ENCODE data around the gene POLR2I.

POLR2I gene

DNA sequence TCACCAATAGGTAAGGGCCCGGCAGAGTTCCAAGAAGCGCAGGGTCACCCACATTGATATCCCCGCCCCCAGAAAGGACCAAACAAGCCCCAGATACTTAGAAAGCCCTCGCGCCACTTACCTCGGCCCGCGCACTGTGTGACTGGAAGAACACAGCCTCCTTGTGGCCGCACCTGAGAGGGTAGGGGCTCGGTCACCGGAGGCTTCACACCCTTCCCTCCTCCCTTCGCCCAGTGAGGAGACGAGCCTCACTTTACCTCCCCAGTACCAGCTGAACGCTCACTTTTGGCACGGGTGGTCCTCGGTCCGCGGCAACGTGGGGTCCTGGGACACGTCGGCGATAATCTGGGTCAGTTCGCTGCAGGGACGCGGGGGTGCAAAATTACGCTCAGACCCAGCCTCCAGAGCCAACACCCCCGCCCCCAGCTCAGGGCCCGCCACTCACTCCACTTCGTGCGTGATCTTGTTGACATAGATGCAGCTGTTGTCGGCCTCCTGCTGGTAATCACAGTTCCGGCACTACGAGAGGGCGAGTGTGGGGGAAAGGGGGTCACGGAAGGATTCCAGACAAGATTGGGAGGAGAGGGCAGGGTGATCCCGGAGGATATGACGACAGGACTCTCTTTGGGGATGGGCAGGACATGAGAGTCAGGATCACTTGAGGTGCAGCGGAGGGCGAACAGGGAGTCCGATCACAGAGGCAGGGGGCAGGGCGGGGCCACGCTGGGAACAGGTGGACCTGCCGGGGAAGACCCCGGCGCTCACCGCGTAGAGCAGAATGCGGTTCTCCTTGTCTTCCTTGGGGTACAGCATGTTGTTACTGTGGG lies 568 bp downstream of the POLR2I start:
- H3K4me1 Mint-ChIP-seq = peaks cover 48% of the 10 kb centered on the region
- H3K27ac Mint-ChIP-seq = peak overlapping the region; percentile 97 to 99
- peak in 1 of 2 donors; percentile 40 for DNase-seq
- no peaks in the 10 kb centered on the region for H3K9me3 Mint-ChIP-seq
- peak overlapping the region; percentile 99 for H3K4me3 Mint-ChIP-seq
- ATAC-seq = peak; percentile 0
- no peaks in the 10 kb centered on the region for H3K27me3 Mint-ChIP-seq

GRCh38 chr19:36113425-36113824 lies 1.2 kb downstream of the POLR2I start:
- ATAC-seq (no peak), DNase-seq (no peak)
- peak overlapping the region; percentile 27 to 99 for H3K27ac Mint-ChIP-seq
- peak overlapping the region; percentile 99 for H3K4me3 Mint-ChIP-seq
- H3K9me3 Mint-ChIP-seq = no peaks in the 10 kb centered on the region
- peaks cover 48% of the 10 kb centered on the region for H3K4me1 Mint-ChIP-seq
- no peaks in the 10 kb centered on the region for H3K27me3 Mint-ChIP-seq

DNA sequence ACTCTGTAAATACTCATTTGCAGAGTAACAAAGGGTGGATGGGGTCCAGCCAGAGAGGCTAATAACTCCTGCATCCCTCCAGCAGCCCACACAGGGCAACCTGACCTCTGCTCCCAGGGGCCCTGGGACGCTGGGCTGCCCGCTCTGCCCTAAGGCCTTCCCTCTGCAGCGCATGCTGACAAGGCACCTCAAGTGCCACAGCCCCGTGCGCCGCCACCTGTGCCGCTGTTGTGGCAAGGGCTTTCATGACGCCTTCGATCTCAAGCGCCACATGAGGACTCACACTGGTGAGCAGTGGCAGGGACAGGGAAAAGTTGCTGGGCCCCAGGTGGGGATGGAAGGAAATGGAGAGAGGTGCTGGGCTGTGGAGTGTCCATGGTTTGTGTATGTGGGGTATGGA lies 2.0 kb downstream of the POLR2I start:
- no peaks in the 10 kb centered on the region for H3K9me3 Mint-ChIP-seq
- H3K27me3 Mint-ChIP-seq = no peaks in the 10 kb centered on the region
- no peak for DNase-seq
- peaks cover 40% of the 10 kb centered on the region for H3K4me1 Mint-ChIP-seq
- peak overlapping the region in 1 of 2 donors; percentile 72 for H3K27ac Mint-ChIP-seq
- peak overlapping the region; percentile 67 to 99 for H3K4me3 Mint-ChIP-seq
- no peak for ATAC-seq

DNA sequence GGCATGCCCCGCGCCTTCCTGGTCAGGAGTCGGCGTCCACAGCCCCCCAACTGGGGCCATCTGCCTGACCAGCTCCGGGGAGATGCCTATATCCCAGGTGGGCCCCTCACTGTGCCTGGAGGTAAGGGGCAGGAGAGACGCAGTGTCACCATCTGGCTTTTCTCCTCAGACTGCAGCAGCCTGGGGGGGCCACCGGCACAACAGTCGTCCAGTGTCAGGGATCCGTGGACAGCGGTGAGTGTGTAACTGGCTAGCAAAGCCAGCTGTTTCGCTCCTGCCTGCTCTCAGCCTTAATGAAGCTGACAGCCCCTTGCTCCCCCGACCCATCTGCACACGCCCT lies 3.5 kb downstream of the POLR2I start:
- Mint-ChIP-seq H3K4me1 (peaks cover 28% of the 10 kb centered on the region), H3K4me3 (no peak overlapping the region), H3K9me3 (no peaks in the 10 kb centered on the region), H3K27me3 (no peaks in the 10 kb centered on the region), H3K27ac (no peak overlapping the region)
- no peak for DNase-seq
- no peak for ATAC-seq

DNA sequence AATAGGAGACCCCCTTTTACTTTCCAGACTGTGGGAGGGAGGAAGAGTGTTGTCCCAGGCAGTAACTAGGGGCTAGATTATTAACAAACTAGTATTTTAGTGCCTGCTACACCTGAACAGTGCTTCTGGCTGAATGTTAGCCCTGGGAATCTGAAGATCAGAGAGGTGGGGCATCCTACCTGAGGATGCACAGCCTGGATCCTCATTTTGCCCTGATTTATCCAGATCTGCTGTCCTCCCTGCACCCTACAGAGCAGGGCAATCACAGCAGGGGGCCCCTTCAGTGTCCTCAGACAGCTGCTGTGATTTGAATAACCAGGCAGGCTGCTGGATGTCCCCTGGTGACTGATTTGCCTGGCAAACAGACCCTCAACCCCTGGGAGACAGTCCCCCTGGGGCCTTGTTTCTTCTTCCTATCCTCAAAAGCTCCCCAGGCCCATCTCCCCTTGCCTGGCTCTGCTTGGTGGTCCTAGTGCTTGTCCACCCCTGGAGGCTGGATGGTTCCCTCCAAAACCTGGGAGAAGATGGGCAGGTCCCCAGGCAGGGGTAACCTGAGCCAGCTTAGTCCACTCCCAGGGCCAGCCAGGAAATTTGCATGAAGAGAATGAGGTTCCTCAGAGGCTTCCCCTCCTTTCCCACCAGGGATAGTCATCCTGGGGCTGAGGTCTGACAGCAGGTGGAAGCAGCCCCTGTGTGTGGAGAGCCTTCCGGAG lies 4.0 kb downstream of the POLR2I start, which contains the start of gene OVOL3:
Gene OVOL3 (plus strand): TSS at position 657 of the 713 bp plus-strand sequence. CDS start 60 bp downstream, outside the sequence.
- ATAC-seq (no peak), DNase-seq (no peak)
- Mint-ChIP-seq H3K4me1 (peaks cover 23% of the 10 kb centered on the region), H3K9me3 (no peaks in the 10 kb centered on the region), H3K27me3 (no peaks in the 10 kb centered on the region), H3K27ac (peak within 1 kb of the TSS; percentile 57 to 93), H3K4me3 (no peak within 1 kb of the TSS)

GRCh38 chr19:36108684-36109083 lies 6.0 kb downstream of the POLR2I start:
- Mint-ChIP-seq H3K9me3 (no peaks in the 10 kb centered on the region), H3K27me3 (no peaks in the 10 kb centered on the region), H3K27ac (no peak overlapping the region), H3K4me1 (peaks cover 12% of the 10 kb centered on the region), H3K4me3 (no peak overlapping the region)
- DNase-seq = no peak
- ATAC-seq = no peak

GRCh38 chr19:36106991-36107390 lies 7.7 kb downstream of the POLR2I start:
- ATAC-seq = no peak
- no peaks in the 10 kb centered on the region for H3K4me1 Mint-ChIP-seq
- H3K27ac Mint-ChIP-seq = peak overlapping the region; percentile 8 to 21
- no peaks in the 10 kb centered on the region for H3K27me3 Mint-ChIP-seq
- no peak for DNase-seq
- H3K4me3 Mint-ChIP-seq = no peak overlapping the region
- H3K9me3 Mint-ChIP-seq = no peaks in the 10 kb centered on the region

DNA sequence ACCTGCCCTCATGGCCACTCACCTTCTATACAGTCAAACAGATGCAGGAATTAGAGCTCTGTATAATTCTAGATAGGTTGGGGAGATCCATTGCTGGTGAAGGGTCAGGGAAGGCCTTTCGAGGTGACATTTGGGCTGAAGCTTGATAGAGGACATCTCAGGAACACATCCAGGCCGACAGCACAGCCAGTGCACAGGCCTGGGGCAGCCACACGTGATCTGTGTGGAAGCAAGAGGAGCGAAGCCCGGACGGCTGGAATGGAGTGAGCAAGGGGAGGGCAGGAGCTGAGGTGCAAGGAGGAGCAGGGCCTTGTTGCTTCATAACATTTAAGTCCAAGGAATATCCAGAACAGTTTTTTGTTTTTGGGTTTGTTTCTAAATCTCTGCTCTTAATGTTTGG lies 8.2 kb downstream of the POLR2I start:
- H3K27me3 Mint-ChIP-seq = no peaks in the 10 kb centered on the region
- ATAC-seq (no peak), DNase-seq (no peak)
- peak overlapping the region in 1 of 2 donors; percentile 20 for H3K27ac Mint-ChIP-seq
- H3K9me3 Mint-ChIP-seq = no peaks in the 10 kb centered on the region
- H3K4me1 Mint-ChIP-seq = no peaks in the 10 kb centered on the region
- H3K4me3 Mint-ChIP-seq = no peak overlapping the region

- H3K4me1 Mint-ChIP-seq = no peaks in the 10 kb centered on the region
- H3K9me3 Mint-ChIP-seq = no peaks in the 10 kb centered on the region
These were observed 10.7 kb downstream of the POLR2I start for GRCh38 chr19:36103842-36104552.

DNA sequence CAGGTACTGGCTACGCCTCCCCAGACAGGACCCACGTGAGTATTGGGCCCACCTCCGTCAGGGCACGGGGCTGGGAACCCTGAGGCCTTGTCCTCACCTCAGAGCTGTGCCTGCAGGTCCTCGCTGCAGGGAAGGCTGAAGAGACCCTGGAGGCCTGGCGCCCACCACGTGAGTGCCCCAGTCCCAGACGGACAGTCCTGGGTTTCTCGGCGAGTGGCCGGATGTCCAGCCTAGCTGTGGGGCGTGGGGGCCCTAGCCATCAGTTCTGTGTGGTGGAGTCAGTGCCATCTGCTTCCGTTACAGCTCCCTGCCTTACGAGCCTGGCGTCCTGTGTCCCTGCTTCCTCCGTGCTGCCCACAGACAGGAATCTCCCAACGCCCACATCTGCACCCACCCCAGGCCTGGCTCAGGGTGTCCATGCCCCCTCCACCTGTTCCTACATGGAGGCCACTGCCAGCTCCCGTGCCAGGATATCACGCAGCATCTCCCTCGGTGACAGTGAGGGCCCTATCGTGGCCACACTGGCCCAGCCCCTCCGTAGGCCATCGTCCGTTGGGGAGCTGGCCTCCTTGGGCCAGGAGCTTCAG lies 11.5 kb downstream of the POLR2I start:
- Mint-ChIP-seq H3K27me3 (no peaks in the 10 kb centered on the region), H3K27ac (peak overlapping the region in 1 of 2 donors; percentile 48), H3K9me3 (no peaks in the 10 kb centered on the region), H3K4me1 (no peaks in the 10 kb centered on the region), H3K4me3 (no peak overlapping the region)
- DNase-seq = no peak
- ATAC-seq = no peak

More at GRCh38 chr19:36103842-36104552, 10.7 kb downstream of the POLR2I start:
- DNase-seq (no peak), ATAC-seq (no peak)
- Mint-ChIP-seq H3K27me3 (no peaks in the 10 kb centered on the region), H3K27ac (peak overlapping the region in 1 of 2 donors; percentile 63), H3K4me3 (no peak overlapping the region)

GRCh38 chr19:36101550-36102327 lies 12.9 kb downstream of the POLR2I start:
- H3K27ac Mint-ChIP-seq = peak overlapping the region in 1 of 2 donors; percentile 19
- H3K9me3 Mint-ChIP-seq = no peaks in the 10 kb centered on the region
- no peaks in the 10 kb centered on the region for H3K27me3 Mint-ChIP-seq
- DNase-seq (no peak), ATAC-seq (no peak)
- no peaks in the 10 kb centered on the region for H3K4me1 Mint-ChIP-seq
- H3K4me3 Mint-ChIP-seq = no peak overlapping the region

DNA sequence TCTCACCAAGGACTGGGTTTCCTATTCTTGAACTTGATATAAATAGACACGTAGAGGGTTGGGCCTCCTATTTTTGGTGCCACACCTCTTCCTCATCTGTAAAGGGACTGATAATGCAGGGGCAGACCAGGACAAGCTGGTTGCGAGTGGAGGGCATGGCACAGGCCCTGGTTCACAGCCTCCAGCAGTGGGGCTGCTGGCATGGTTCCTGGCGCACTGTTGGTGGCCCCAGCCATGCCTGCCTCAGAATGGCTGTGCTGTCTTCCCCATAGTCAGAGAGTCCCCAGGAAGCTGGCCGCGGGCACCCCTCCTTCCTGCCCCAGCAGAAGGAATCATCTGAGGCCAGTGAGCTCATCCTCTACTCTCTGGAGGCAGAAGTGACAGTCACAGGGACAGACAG lies 14.2 kb downstream of the POLR2I start:
- DNase-seq (no peak), ATAC-seq (no peak)
- Mint-ChIP-seq H3K27me3 (no peaks in the 10 kb centered on the region), H3K9me3 (no peaks in the 10 kb centered on the region), H3K4me3 (no peak overlapping the region), H3K27ac (no peak overlapping the region), H3K4me1 (no peaks in the 10 kb centered on the region)

DNA sequence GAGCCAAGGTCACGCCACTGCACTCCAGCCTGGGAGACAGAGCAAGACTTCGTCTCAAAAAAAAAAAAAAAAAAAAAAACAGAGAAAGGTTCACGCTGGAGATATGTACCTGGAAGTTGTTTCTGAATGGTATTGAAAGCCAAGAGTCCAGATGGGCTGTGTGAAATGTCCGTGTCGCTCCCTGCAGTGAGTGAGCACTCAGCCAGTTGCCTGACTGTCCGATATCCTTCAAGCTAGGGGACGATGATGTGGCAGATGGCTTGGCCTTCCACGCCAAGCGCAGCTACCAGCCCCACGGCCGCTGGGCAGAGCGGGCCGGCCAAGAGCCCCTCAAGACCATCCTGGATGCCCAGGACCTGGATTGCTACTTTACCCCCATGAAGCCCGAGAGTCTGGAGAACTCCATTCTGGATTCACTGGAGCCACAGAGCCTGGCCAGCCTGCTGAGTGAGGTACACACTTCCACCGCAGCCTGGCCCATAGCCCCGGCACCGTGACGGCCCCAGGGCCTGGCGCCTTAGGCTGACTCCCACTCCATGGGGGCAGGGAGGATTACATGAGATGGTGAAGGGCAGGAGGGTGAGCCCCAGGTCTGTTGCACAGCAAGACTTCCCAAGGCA lies 15.4 kb downstream of the POLR2I start:
- DNase-seq (no peak), ATAC-seq (no peak)
- Mint-ChIP-seq H3K4me1 (no peaks in the 10 kb centered on the region), H3K9me3 (no peaks in the 10 kb centered on the region), H3K27ac (no peak overlapping the region), H3K4me3 (no peak overlapping the region), H3K27me3 (no peaks in the 10 kb centered on the region)

GRCh38 chr19:36097036-36097435 lies 17.6 kb downstream of the POLR2I start:
- H3K4me3 Mint-ChIP-seq = no peak overlapping the region
- DNase-seq (no peak), ATAC-seq (no peak)
- no peaks in the 10 kb centered on the region for H3K27me3 Mint-ChIP-seq
- H3K9me3 Mint-ChIP-seq = no peaks in the 10 kb centered on the region
- peaks cover 21% of the 10 kb centered on the region for H3K4me1 Mint-ChIP-seq
- H3K27ac Mint-ChIP-seq = peak overlapping the region; percentile 10 to 72

All from stimulated activated naive CD8-positive, alpha-beta T cell treated with anti-CD3 and anti-CD28 coated beads, Interleukin-15, amount 100 ng/mL, for 72 hours (primary cell).